TTC549 (cell line): Measurements from ENCODE around the gene ARPC4.
"Not testable (repeated sequence)": the region's sequence is repeated elsewhere in the genome, so short reads cannot be mapped to it uniquely, and the experiment has no call there.

Experiments used
- FAIRE-seq: peaks from 2 replicates; lab custom pipeline; 2012; peaks lifted over from hg19 to GRCh38; lab: Jason Lieb, UNC

ARPC4 gene

GRCh38 chr3:9770276-9770812 lies 22.5 kb upstream of the ARPC4 start:
- FAIRE-seq: no peak

GRCh38 chr3:9771007-9771406 lies 21.9 kb upstream of the ARPC4 start:
- not testable (repeated sequence) for FAIRE-seq

GRCh38 chr3:9776896-9777693 lies 15.8 kb upstream of the ARPC4 start:
- no peak for FAIRE-seq

- no peak for FAIRE-seq
These were observed 15.2 kb upstream of the ARPC4 start for GRCh38 chr3:9777694-9778021.

GRCh38 chr3:9778143-9779074 lies 14.5 kb upstream of the ARPC4 start:
- no peak for FAIRE-seq

GRCh38 chr3:9779075-9779593 lies 13.7 kb upstream of the ARPC4 start:
- FAIRE-seq: no peak

GRCh38 chr3:9779721-9780457 lies 13.0 kb upstream of the ARPC4 start:
- no peak for FAIRE-seq

- FAIRE-seq: no peak
These were observed 12.4 kb upstream of the ARPC4 start for GRCh38 chr3:9780458-9780812.

- no peak for FAIRE-seq
These were observed 12.0 kb upstream of the ARPC4 start for GRCh38 chr3:9780910-9781309.

- no peak for FAIRE-seq
These were observed 11.3 kb upstream of the ARPC4 start for GRCh38 chr3:9781551-9781950.

- FAIRE-seq: no peak
These were observed 10.8 kb upstream of the ARPC4 start for GRCh38 chr3:9781978-9782603.

GRCh38 chr3:9782770-9783169 lies 10.1 kb upstream of the ARPC4 start:
- FAIRE-seq: no peak

- FAIRE-seq: no peak
These were observed 8.9 kb upstream of the ARPC4 start for GRCh38 chr3:9783954-9784353.

GRCh38 chr3:9784965-9785364 lies 7.9 kb upstream of the ARPC4 start:
- FAIRE-seq: no peak

GRCh38 chr3:9785602-9786001 lies 7.3 kb upstream of the ARPC4 start:
- no peak for FAIRE-seq

- FAIRE-seq: no peak
These were observed 6.6 kb upstream of the ARPC4 start for GRCh38 chr3:9786209-9786739.

- FAIRE-seq: no peak
These were observed 5.8 kb upstream of the ARPC4 start for GRCh38 chr3:9786825-9787669.

GRCh38 chr3:9787714-9788113 lies 5.2 kb upstream of the ARPC4 start:
- FAIRE-seq: no peak

GRCh38 chr3:9791127-9791526 lies 1.8 kb upstream of the ARPC4 start:
- FAIRE-seq: no peak

- FAIRE-seq: no peak
These were observed 985 bp upstream of the ARPC4 start for GRCh38 chr3:9791790-9792404.
